Measurements from ENCODE around the gene SERPINB13.

SERPINB13 gene

DNA sequence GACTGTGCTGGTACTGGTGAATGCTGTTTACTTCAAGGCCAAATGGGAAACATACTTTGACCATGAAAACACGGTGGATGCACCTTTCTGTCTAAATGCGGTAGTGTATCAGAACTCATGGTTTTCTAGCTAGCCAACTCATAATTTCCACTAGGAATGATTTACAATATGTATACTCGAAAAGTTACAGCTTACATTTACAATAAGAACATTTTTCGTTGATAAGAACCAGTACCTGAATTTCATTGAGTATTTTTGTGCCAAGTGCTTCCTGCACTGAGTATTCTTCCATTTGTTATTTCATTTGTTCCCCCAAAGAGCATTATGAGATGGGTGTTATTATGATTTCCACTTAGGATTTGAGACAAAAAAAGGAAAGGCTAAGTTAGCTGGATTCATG lies 23.1 kb upstream of the SERPINB13 start:
- no peaks in the 10 kb centered on the region for H3K27me3 ChIP-seq (replicated peaks; ENCODE audit: control insufficient read depth, insufficient read depth, low read length)
- H3K9me3 ChIP-seq (ENCODE audit: control insufficient read depth, low read length) = no peaks in the 10 kb centered on the region
- no peak overlapping the region for H3K9ac ChIP-seq (ENCODE audit: low read length)
- DNase-seq (ENCODE audit: low read depth) = no peak
- no peaks in the 10 kb centered on the region for H3K36me3 ChIP-seq (ENCODE audit: control insufficient read depth, insufficient read depth, low read length, severe bottlenecking)
- H3K4me3 ChIP-seq (ENCODE audit: low read length) = no peak overlapping the region
- peaks cover 13% of the 10 kb centered on the region for H3K4me1 ChIP-seq (ENCODE audit: control insufficient read depth, insufficient read depth, low read length)

DNA sequence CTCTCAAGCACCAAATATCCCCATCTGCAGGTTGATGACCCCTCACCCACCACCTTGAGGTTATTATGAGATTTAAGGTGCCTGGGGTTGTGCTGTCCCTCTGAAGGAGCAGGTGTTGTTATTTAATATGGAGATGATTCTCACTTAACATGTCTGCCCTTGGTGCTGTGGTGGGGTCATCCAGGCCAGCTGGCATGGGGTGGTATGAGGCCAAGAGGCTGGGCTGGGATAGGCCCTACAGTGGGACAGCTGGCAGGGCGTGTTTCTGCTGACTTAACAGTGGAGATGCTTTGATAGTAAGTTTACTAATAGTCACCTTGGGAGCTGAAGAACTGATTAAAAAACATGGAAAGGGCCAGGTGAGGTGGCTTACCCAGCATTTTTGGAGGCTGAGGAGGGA lies 22.6 kb upstream of the SERPINB13 start:
- peaks cover 13% of the 10 kb centered on the region for H3K4me1 ChIP-seq (ENCODE audit: control insufficient read depth, insufficient read depth, low read length)
- H3K27me3 ChIP-seq (replicated peaks; ENCODE audit: control insufficient read depth, insufficient read depth, low read length) = no peaks in the 10 kb centered on the region
- no peaks in the 10 kb centered on the region for H3K9me3 ChIP-seq (ENCODE audit: control insufficient read depth, low read length)
- no peaks in the 10 kb centered on the region for H3K36me3 ChIP-seq (ENCODE audit: control insufficient read depth, insufficient read depth, low read length, severe bottlenecking)
- H3K9ac ChIP-seq (ENCODE audit: low read length) = no peak overlapping the region
- no peak overlapping the region for H3K4me3 ChIP-seq (ENCODE audit: low read length)
- DNase-seq (ENCODE audit: low read depth) = no peak

DNA sequence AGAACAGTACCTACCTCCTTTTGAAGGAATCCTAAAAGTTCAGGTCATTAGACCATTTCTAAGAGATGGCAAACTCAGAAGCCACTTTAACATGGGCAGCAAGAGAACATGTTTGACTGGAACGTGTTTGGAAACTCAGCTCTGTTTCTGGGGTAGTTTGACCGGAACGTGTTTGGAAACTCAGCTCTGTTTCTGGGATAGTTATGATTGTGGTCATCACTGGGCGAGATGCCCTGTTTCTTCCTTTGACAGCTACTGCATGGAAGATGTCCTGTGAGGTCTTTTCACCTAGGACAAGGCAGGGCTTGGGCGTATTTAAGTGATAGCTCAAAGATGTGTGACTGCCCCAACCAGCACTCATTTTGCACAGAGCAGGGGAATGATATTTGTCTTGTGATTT lies 19.9 kb upstream of the SERPINB13 start:
- no peak overlapping the region for H3K9ac ChIP-seq (ENCODE audit: low read length)
- H3K9me3 ChIP-seq (ENCODE audit: control insufficient read depth, low read length) = no peaks in the 10 kb centered on the region
- H3K4me1 ChIP-seq (ENCODE audit: control insufficient read depth, insufficient read depth, low read length) = peaks cover 39% of the 10 kb centered on the region
- H3K4me3 ChIP-seq (ENCODE audit: low read length) = no peak overlapping the region
- no peaks in the 10 kb centered on the region for H3K36me3 ChIP-seq (ENCODE audit: control insufficient read depth, insufficient read depth, low read length, severe bottlenecking)
- H3K27me3 ChIP-seq (replicated peaks; ENCODE audit: control insufficient read depth, insufficient read depth, low read length) = no peaks in the 10 kb centered on the region
- DNase-seq (ENCODE audit: low read depth) = no peak

DNA sequence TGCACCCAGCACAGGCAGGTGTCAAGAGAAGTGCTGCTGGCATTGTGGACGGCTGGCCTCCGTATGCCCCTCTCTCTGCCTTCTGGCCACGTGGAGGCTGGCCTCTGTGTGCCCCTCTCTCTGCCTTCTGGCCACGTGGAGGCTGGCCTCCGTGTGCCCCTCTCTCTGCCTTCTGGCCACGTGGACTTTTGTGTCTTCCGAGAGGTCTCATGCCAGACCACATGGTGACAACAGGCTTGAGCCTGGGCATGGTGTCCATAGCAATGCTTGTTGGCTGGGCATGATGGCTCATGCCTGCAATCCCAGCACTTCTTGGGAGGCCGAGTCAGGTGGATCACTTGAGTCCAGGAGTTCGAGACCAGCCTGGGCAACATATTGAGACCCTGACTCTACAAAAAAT lies 19.3 kb upstream of the SERPINB13 start:
- peaks cover 40% of the 10 kb centered on the region for H3K4me1 ChIP-seq (ENCODE audit: control insufficient read depth, insufficient read depth, low read length)
- H3K4me3 ChIP-seq (ENCODE audit: low read length) = no peak overlapping the region
- H3K27me3 ChIP-seq (replicated peaks; ENCODE audit: control insufficient read depth, insufficient read depth, low read length) = no peaks in the 10 kb centered on the region
- H3K9me3 ChIP-seq (ENCODE audit: control insufficient read depth, low read length) = no peaks in the 10 kb centered on the region
- no peaks in the 10 kb centered on the region for H3K36me3 ChIP-seq (ENCODE audit: control insufficient read depth, insufficient read depth, low read length, severe bottlenecking)
- H3K9ac ChIP-seq (ENCODE audit: low read length) = no peak overlapping the region
- no peak for DNase-seq (ENCODE audit: low read depth)

DNA sequence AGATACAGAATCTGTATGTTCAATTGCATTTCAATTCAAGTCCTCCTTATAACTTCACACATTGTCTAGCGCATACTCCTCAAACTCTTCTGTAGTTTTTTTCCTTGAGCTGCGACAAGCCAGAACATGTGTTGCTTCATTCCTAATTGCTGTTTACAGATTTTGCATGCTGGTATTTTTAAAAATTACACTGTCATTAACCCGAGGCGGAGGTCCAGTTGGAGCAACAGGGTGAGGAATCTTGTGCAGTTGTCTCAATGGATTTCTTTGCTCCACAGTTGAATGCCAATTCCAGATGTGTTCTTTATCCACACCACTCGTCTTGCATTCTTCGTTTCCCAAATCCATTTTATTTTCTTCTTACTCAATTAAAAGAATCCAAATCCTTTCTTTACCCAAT lies 16.4 kb upstream of the SERPINB13 start:
- Histone ChIP-seq H3K9ac (ENCODE audit: low read length) (no peak overlapping the region), H3K9me3 (ENCODE audit: control insufficient read depth, low read length) (no peaks in the 10 kb centered on the region), H3K4me3 (ENCODE audit: low read length) (no peak overlapping the region), H3K36me3 (ENCODE audit: control insufficient read depth, insufficient read depth, low read length, severe bottlenecking) (no peaks in the 10 kb centered on the region), H3K4me1 (ENCODE audit: control insufficient read depth, insufficient read depth, low read length) (peaks cover 53% of the 10 kb centered on the region), H3K27me3 (replicated peaks; ENCODE audit: control insufficient read depth, insufficient read depth, low read length) (no peaks in the 10 kb centered on the region)
- DNase-seq (ENCODE audit: low read depth) = peak; percentile 22

DNA sequence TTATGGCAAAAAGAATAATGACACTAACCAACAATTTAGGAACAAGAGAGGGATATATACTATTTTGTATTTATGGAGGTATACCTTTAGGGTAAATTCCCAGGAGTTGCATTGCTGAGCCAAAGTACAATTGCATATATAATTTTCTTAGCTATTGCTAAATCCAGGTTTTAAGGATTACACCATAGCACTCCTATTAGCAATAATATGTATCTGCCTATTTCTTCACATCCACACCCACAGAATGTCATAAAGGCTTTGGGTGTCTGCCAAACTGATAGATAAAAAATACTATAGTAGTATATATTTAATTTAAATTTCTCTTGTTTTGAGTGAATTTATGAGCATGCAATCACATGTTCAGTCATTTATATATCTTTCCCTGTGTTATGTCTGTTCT lies 11.5 kb upstream of the SERPINB13 start:
- Histone ChIP-seq H3K4me1 (ENCODE audit: control insufficient read depth, insufficient read depth, low read length) (peaks cover 43% of the 10 kb centered on the region), H3K4me3 (ENCODE audit: low read length) (no peak overlapping the region), H3K36me3 (ENCODE audit: control insufficient read depth, insufficient read depth, low read length, severe bottlenecking) (no peaks in the 10 kb centered on the region), H3K9me3 (ENCODE audit: control insufficient read depth, low read length) (no peaks in the 10 kb centered on the region), H3K9ac (ENCODE audit: low read length) (no peak overlapping the region), H3K27me3 (replicated peaks; ENCODE audit: control insufficient read depth, insufficient read depth, low read length) (no peaks in the 10 kb centered on the region)
- peak; percentile 30 for DNase-seq (ENCODE audit: low read depth)

DNA sequence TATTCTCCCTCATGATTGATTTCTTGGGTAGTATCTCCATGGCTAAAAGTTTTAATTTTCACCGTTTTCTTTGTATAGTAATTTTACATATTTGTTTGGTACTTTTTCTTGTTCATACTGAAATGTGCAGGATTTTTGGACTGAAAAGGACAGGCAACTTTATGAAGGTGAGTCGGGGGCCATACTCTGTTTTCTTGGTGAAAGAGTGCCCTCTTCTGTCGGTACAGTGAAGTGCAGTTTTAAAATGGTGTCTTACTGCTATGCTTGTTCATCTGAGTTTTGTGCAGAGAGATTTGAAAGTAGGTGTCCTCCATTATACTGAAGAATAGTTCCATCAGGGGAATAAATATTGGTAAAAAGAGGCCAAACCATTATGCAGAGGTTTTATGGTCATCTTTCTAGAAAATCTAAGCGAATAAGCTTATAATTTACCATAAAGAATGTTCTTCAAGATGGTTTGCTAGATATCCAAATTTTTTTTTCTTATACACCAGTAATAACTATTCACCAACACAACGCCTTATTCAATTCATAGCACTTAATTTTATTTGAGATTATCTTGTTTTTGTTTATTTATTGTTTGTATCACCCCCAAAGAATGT lies 8.7 kb upstream of the SERPINB13 start:
- Histone ChIP-seq H3K9ac (ENCODE audit: low read length) (peak overlapping the region; percentile 39), H3K36me3 (ENCODE audit: control insufficient read depth, insufficient read depth, low read length, severe bottlenecking) (no peaks in the 10 kb centered on the region), H3K27me3 (replicated peaks; ENCODE audit: control insufficient read depth, insufficient read depth, low read length) (no peaks in the 10 kb centered on the region), H3K4me1 (ENCODE audit: control insufficient read depth, insufficient read depth, low read length) (peaks cover 26% of the 10 kb centered on the region), H3K9me3 (ENCODE audit: control insufficient read depth, low read length) (no peaks in the 10 kb centered on the region), H3K4me3 (ENCODE audit: low read length) (no peak overlapping the region)
- peak; percentile 75 for DNase-seq (ENCODE audit: low read depth)

DNA sequence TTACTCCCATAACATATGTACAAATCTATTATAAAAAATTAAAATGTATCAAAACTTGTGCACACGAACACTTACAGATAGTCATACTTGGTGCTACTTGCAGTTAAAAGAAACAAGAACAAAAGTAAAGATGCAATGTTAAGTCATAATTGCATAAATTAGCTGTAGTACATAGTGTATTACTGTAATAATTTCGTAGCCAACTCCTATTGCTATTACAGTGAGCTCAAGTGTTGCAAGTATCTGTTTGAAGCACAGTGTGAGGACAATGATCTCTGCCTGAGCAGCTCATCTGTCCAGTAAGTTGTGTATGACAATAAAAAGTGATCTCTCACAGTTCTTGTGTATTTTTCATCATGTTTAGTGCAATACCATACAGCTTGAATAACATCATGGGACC lies 7.5 kb upstream of the SERPINB13 start:
- no peaks in the 10 kb centered on the region for H3K27me3 ChIP-seq (replicated peaks; ENCODE audit: control insufficient read depth, insufficient read depth, low read length)
- peak overlapping the region; percentile 10 for H3K9ac ChIP-seq (ENCODE audit: low read length)
- H3K4me1 ChIP-seq (ENCODE audit: control insufficient read depth, insufficient read depth, low read length) = peaks cover 24% of the 10 kb centered on the region
- H3K4me3 ChIP-seq (ENCODE audit: low read length) = no peak overlapping the region
- DNase-seq (ENCODE audit: low read depth) = no peak
- no peaks in the 10 kb centered on the region for H3K36me3 ChIP-seq (ENCODE audit: control insufficient read depth, insufficient read depth, low read length, severe bottlenecking)
- H3K9me3 ChIP-seq (ENCODE audit: control insufficient read depth, low read length) = no peaks in the 10 kb centered on the region

DNA sequence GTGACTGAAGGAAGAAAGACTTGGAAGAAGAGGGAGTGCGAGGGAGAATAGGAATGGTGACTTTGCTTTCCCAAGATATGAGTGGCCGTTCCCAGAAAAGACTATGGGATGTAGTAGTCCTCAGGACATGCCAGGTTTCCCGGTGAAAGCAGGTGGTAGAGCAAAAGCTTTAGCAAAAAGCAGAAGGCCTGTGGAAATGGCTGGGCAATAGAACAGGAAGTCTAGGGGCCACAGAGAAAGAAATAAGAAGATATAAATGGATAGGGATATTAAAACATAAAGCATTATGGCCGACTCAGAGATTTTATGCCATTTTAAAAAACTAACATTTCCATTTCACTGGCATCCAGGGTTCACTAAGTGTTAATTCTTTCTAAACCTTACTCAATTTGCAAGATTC lies 1.2 kb upstream of the SERPINB13 start:
- H3K9ac ChIP-seq (ENCODE audit: low read length) = no peak overlapping the region
- H3K36me3 ChIP-seq (ENCODE audit: control insufficient read depth, insufficient read depth, low read length, severe bottlenecking) = no peaks in the 10 kb centered on the region
- H3K4me1 ChIP-seq (ENCODE audit: control insufficient read depth, insufficient read depth, low read length) = peaks cover 10% of the 10 kb centered on the region
- no peak for DNase-seq (ENCODE audit: low read depth)
- no peaks in the 10 kb centered on the region for H3K9me3 ChIP-seq (ENCODE audit: control insufficient read depth, low read length)
- H3K4me3 ChIP-seq (ENCODE audit: low read length) = no peak overlapping the region
- H3K27me3 ChIP-seq (replicated peaks; ENCODE audit: control insufficient read depth, insufficient read depth, low read length) = no peaks in the 10 kb centered on the region

DNA sequence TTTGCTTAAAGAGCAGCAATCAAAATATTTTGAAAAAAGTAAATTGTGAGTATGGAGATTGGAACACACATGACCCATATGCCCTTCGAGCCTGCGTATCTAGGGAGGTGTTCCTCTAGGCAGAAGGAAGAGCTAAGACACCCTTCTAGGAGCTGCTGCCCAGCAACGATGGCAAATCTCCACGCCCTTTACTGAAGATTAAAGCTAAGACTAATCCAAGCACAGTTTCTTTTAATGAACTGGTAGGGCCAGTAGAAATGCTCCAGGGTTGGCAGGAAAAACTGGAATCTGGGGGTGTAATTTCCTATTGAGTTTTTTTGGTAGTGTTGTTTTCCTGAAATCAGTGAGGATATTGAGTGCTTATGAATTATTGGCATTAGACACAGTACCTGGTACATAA lies 712 bp upstream of the SERPINB13 start:
- Histone ChIP-seq H3K36me3 (ENCODE audit: control insufficient read depth, insufficient read depth, low read length, severe bottlenecking) (no peaks in the 10 kb centered on the region), H3K4me1 (ENCODE audit: control insufficient read depth, insufficient read depth, low read length) (peaks cover 10% of the 10 kb centered on the region), H3K4me3 (ENCODE audit: low read length) (no peak overlapping the region), H3K9me3 (ENCODE audit: control insufficient read depth, low read length) (no peaks in the 10 kb centered on the region), H3K27me3 (replicated peaks; ENCODE audit: control insufficient read depth, insufficient read depth, low read length) (no peaks in the 10 kb centered on the region), H3K9ac (ENCODE audit: low read length) (no peak overlapping the region)
- DNase-seq (ENCODE audit: low read depth) = no peak

DNA sequence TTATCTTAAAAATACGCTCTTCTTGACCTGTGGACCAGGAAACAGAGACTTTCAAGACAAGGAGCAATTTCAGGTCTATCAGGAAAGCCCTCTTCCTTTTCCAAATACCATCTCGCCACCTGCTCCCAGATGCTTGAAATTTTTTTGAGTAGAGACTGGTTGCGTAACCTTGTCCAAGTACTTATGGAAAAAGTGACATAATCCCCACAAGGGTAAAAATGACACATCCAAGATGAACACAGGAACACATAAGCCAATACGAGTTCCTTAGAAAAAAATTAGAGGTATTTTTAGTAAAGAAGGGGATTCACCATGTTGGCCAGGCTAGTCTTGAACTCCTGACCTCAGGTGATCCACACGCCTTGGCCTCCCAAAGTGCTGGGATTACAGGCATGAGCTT lies 1.8 kb downstream of the SERPINB13 start:
- no peak overlapping the region for H3K4me3 ChIP-seq (ENCODE audit: low read length)
- no peaks in the 10 kb centered on the region for H3K36me3 ChIP-seq (ENCODE audit: control insufficient read depth, insufficient read depth, low read length, severe bottlenecking)
- H3K9me3 ChIP-seq (ENCODE audit: control insufficient read depth, low read length) = no peaks in the 10 kb centered on the region
- H3K27me3 ChIP-seq (replicated peaks; ENCODE audit: control insufficient read depth, insufficient read depth, low read length) = no peaks in the 10 kb centered on the region
- DNase-seq (ENCODE audit: low read depth) = peak; percentile 15
- peaks cover 14% of the 10 kb centered on the region for H3K4me1 ChIP-seq (ENCODE audit: control insufficient read depth, insufficient read depth, low read length)
- no peak overlapping the region for H3K9ac ChIP-seq (ENCODE audit: low read length)

DNA sequence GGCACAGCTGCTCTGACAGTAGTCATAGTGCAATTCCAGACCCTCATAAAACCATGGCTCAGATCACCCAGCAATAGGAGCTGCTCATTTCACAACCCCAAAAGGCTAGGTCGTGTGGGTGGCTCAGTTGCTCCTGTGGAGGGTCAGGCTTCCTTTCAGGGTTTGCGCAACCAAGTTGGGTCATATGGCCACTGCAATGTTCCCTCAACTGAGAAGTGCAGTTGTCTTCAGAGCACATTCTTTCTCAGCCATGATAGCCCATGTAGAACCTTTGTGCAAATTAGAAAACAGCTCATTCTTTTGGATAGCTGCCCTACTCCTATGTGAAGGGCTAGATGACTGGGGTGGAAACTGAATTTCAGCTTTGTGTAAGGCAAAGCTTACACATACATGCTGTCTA lies 3.2 kb downstream of the SERPINB13 start:
- Histone ChIP-seq H3K36me3 (ENCODE audit: control insufficient read depth, insufficient read depth, low read length, severe bottlenecking) (no peaks in the 10 kb centered on the region), H3K4me3 (ENCODE audit: low read length) (no peak overlapping the region), H3K27me3 (replicated peaks; ENCODE audit: control insufficient read depth, insufficient read depth, low read length) (no peaks in the 10 kb centered on the region), H3K4me1 (ENCODE audit: control insufficient read depth, insufficient read depth, low read length) (peaks cover 14% of the 10 kb centered on the region), H3K9ac (ENCODE audit: low read length) (no peak overlapping the region), H3K9me3 (ENCODE audit: control insufficient read depth, low read length) (no peaks in the 10 kb centered on the region)
- DNase-seq (ENCODE audit: low read depth) = peak; percentile 56

Data from adipocyte (in vitro differentiated cells).